ENCODE data around the gene SRRM1. TPM values are rescaled to one million over a fixed set of nuclear protein-coding genes. Genes with fewer than 3 reads are reported as not detected.
"Not testable (repeated sequence)": the region's sequence is repeated elsewhere in the genome, so short reads cannot be mapped to it uniquely, and the experiment has no call there.

Gene SRRM1
- total RNA-seq, 4 donors from 2014 or later: 61.6 to 101 (median 89.0) TPM

- no peak for ATAC-seq (ENCODE audit: low FRiP score)
- DNase-seq (ENCODE audit: low spot score): no peak
- no peak for TF ChIP-seq CTCF (IDR thresholded peaks at IDR 0.05)
These were observed 16.2 kb downstream of the SRRM1 start for GRCh38 chr1:24659166-24659904.

GRCh38 chr1:24659993-24660665 lies 17.0 kb downstream of the SRRM1 start:
- no peak for ATAC-seq (ENCODE audit: low FRiP score)
- no peak for DNase-seq (ENCODE audit: low spot score)
- no peak for TF ChIP-seq CTCF (IDR thresholded peaks at IDR 0.05)

GRCh38 chr1:24664507-24665033 lies 21.5 kb downstream of the SRRM1 start:
- no peak for TF ChIP-seq CTCF (IDR thresholded peaks at IDR 0.05)
- ATAC-seq (ENCODE audit: low FRiP score) (no peak), DNase-seq (ENCODE audit: low spot score) (no peak)

GRCh38 chr1:24666794-24667193 lies 23.7 kb downstream of the SRRM1 start:
- no peak for DNase-seq (ENCODE audit: low spot score)
- ATAC-seq (ENCODE audit: low FRiP score): no peak
- TF ChIP-seq CTCF (IDR thresholded peaks at IDR 0.05): no peak

- ATAC-seq (ENCODE audit: low FRiP score); DNase-seq (ENCODE audit: low spot score): not testable (repeated sequence)
These were observed 28.3 kb downstream of the SRRM1 start for GRCh38 chr1:24671372-24671771.

DNA sequence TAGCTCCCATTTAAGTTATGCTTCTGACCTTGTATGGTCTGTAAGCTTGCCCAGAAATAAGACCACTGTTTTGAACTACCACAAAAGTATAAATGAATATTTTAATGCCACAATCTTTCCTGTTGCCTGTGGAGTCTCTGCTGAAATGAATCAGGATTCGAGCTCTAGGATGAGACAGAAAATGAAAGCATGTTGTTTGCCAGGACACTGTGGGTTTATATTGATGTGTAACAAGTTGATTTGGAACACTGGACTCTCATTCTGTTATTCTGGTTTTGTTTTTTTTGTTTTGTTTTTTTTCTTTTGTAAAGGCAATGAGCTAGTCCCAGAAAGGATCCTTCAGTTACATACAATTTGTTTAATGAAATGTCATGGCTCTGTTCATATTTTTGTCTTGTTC lies 29.6 kb downstream of the SRRM1 start:
- not testable (repeated sequence) for DNase-seq (ENCODE audit: low spot score); ATAC-seq (ENCODE audit: low FRiP score)

DNA sequence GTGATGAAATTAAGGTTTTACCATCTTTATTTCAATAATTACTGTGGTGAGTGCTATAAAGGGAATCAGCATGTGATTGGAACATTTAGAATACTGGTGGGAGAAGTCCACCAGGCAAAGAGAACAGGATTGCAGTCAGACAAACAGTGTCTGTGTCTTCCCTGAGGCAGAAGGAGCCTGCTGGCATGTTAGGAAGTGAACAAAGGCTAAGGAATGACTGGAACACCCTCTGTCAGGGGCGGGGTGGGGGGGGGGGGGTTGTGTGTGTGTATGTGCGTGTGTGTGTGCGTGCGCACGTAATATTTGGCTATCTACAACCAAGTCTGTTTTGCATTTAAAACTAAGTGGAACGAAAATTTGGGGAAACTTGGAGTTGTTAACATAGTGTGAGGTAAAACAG lies 30.2 kb downstream of the SRRM1 start:
- ATAC-seq (ENCODE audit: low FRiP score) (no peak), DNase-seq (ENCODE audit: low spot score) (no peak)
- no peak for TF ChIP-seq CTCF (IDR thresholded peaks at IDR 0.05)

- not testable (repeated sequence) for DNase-seq (ENCODE audit: low spot score); ATAC-seq (ENCODE audit: low FRiP score)
These were observed 35.3 kb downstream of the SRRM1 start for GRCh38 chr1:24678421-24678820.
